ENCODE data around the gene UBE2L3.
"Not testable (repeated sequence)": the region's sequence is repeated elsewhere in the genome, so short reads cannot be mapped to it uniquely, and the experiment has no call there.

- TF ChIP-seq CTCF (conservative IDR thresholded peaks at IDR 0.05; ENCODE audit: low read depth in 2 of 2); EZH2 (IDR thresholded peaks at IDR 0.05; ENCODE audit: low read depth, unreplicated experiment); ZNF331 (CRISPR knock-in tag; IDR thresholded peaks at IDR 0.05; ENCODE audit: low read depth); REST (IDR thresholded peaks at IDR 0.05; ENCODE audit: unreplicated experiment); POLR2AphosphoS5 (IDR thresholded peaks at IDR 0.05; ENCODE audit: low read depth): not testable (repeated sequence)
Measured at GRCh38 chr22:21550678-21551047, 16.9 kb upstream of the UBE2L3 start.
